MM.1S (cell line): Measurements from ENCODE around the gene GAB3.

ENCODE experiments used
- DNase-seq: peaks from one replicate; pipeline ENCODE4 v3.0.0-alpha.2; 2015
- H2AFZ ChIP-seq: fragments of 300-600 bp; sonication (generic); 2 replicates; pipeline ENCODE4 v1.6.0; 2016; ENCODE audit warnings: antibody characterized with exemption, low read length
- H3F3A ChIP-seq: fragments of 300-600 bp; sonication (generic); 2 replicates; pipeline ENCODE4 v1.6.1; 2016; ENCODE audit warnings: mild to moderate bottlenecking, antibody characterized with exemption, low read length, moderate library complexity, mixed read lengths; ENCODE audit not compliant: insufficient read depth
- H3K27ac ChIP-seq: fragments of 300-600 bp; sonication (generic); 2 replicates; pipeline ENCODE4 v1.5.1; 2016; ENCODE audit warnings: mild to moderate bottlenecking, low read length
- H3K27me3 ChIP-seq: fragments of 300-600 bp; sonication (generic); replicated peaks from 2 replicates; pipeline ENCODE4 v1.6.0; 2016; ENCODE audit warnings: low read length; ENCODE audit not compliant: insufficient read depth
- H3K36me3 ChIP-seq: fragments of 300-600 bp; sonication (generic); replicated peaks from 2 replicates; pipeline ENCODE4 v1.6.1; 2016; ENCODE audit warnings: mild to moderate bottlenecking, low read length, mixed read lengths; ENCODE audit not compliant: insufficient read depth
- H3K4me1 ChIP-seq: fragments of 300-600 bp; sonication (generic); 2 replicates; pipeline ENCODE4 v1.6.1; 2016; ENCODE audit warnings: low read length, mixed read lengths
- H3K4me2 ChIP-seq: fragments of 300-600 bp; sonication (generic); 2 replicates; pipeline ENCODE4 v1.6.0; 2016; ENCODE audit warnings: low read depth, low read length
- H3K4me3 ChIP-seq: fragments of 300-600 bp; sonication (generic); 2 replicates; pipeline ENCODE4 v1.5.1; 2016; ENCODE audit warnings: low read length, mixed read lengths
- H3K79me2 ChIP-seq: fragments of 300-600 bp; sonication (generic); 2 replicates; pipeline ENCODE4 v1.6.1; 2016; ENCODE audit warnings: mixed run types, low read length, mixed read lengths
- H3K9ac ChIP-seq: fragments of 300-600 bp; sonication (generic); 2 replicates; pipeline ENCODE4 v1.6.1; 2016; ENCODE audit warnings: low read length, mixed read lengths
- H3K9me2 ChIP-seq: fragments of 300-600 bp; sonication (generic); replicated peaks from 2 replicates; pipeline ENCODE4 v1.6.1; 2016; ENCODE audit warnings: mild to moderate bottlenecking, low read length, mixed read lengths; ENCODE audit not compliant: insufficient read depth
- H3K9me3 ChIP-seq: fragments of 300-600 bp; sonication (generic); replicated peaks from 2 replicates; pipeline ENCODE4 v1.6.1; 2016; ENCODE audit warnings: mild to moderate bottlenecking, low read length, mixed read lengths; ENCODE audit not compliant: insufficient read depth
- H4K20me1 ChIP-seq: fragments of 300-600 bp; sonication (generic); 2 replicates; pipeline ENCODE4 v1.6.1; 2016; ENCODE audit warnings: mild to moderate bottlenecking, low read length, moderate library complexity, mixed read lengths; ENCODE audit not compliant: insufficient read depth
- EZH2 ChIP-seq: fragments of 300-600 bp; sonication (generic); optimal IDR thresholded peaks from 2 replicates; pipeline ENCODE3; 2017; ENCODE audit warnings: low read depth, mild to moderate bottlenecking, antibody characterized with exemption, low read length, mixed read lengths
- EZH2phosphoT487 ChIP-seq: fragments of 300-600 bp; sonication (generic); IDR thresholded peaks from 2 replicates; pipeline ENCODE4 v1.6.1; 2018; ENCODE audit warnings: antibody characterized with exemption, low read length
- TF ChIP-seq, protein P1 (sequence below): fragments of 300-600 bp; sonication (generic); IDR thresholded peaks from 2 replicates; pipeline ENCODE4 v1.5.1; 2016; ENCODE audit warnings: antibody characterized with exemption, low read length, mixed read lengths

The GAB3 gene

GRCh38 chrX:154791467-154791866 is 40.6 kb upstream of the GAB3 start:
- H3K36me3 ChIP-seq = no peaks in the 10 kb centered on the region
- no peaks in the 10 kb centered on the region for H3K27me3 ChIP-seq
- no peak for DNase-seq
- no peak overlapping the region for H2AFZ ChIP-seq
- H3K9me3 ChIP-seq = no peaks in the 10 kb centered on the region
- H3K9ac ChIP-seq = no peak overlapping the region
- no peak overlapping the region for H3K4me3 ChIP-seq
- no peak overlapping the region for H3K4me2 ChIP-seq
- peaks cover 6% of the 10 kb centered on the region; the same call in 1 of the 2 replicates for H3K79me2 ChIP-seq
- H3K27ac ChIP-seq = no peak overlapping the region
- TF ChIP-seq EZH2 (no peak), EZH2phosphoT487 (no peak)
- TF ChIP-seq, protein P1, sequence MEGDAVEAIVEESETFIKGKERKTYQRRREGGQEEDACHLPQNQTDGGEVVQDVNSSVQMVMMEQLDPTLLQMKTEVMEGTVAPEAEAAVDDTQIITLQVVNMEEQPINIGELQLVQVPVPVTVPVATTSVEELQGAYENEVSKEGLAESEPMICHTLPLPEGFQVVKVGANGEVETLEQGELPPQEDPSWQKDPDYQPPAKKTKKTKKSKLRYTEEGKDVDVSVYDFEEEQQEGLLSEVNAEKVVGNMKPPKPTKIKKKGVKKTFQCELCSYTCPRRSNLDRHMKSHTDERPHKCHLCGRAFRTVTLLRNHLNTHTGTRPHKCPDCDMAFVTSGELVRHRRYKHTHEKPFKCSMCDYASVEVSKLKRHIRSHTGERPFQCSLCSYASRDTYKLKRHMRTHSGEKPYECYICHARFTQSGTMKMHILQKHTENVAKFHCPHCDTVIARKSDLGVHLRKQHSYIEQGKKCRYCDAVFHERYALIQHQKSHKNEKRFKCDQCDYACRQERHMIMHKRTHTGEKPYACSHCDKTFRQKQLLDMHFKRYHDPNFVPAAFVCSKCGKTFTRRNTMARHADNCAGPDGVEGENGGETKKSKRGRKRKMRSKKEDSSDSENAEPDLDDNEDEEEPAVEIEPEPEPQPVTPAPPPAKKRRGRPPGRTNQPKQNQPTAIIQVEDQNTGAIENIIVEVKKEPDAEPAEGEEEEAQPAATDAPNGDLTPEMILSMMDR = no peak
- no peaks in the 10 kb centered on the region for H3F3A ChIP-seq
- H4K20me1 ChIP-seq = no peaks in the 10 kb centered on the region
- H3K4me1 ChIP-seq = 0 out of 2 replicates have a peak, but pooled peaks cover 5% of the 10 kb centered on the region
- no peaks in the 10 kb centered on the region for H3K9me2 ChIP-seq

DNA sequence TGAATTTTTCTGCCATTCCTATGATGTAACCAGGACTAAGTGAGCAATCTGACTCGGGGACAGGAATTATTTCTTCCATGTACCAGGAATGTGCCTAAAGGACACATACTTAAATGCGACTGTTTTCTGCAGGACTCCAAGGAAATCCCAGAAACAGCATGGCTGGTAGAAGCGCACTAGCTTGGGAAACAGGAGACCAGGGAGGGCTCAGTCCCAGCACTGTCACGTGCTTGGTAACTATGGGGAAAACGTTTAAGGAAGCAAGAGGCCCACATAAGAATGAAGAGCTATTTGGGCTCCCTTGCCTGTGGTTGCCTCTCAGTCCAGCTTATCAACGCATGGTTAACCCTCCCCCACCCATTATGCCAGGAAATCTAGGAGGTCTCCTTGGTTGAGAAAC is 34.8 kb upstream of the GAB3 start:
- Histone ChIP-seq H4K20me1 (no peaks in the 10 kb centered on the region), H3K27ac (no peak overlapping the region), H2AFZ (no peak overlapping the region), H3K9ac (no peak overlapping the region), H3K4me3 (no peak overlapping the region), H3K4me1 (peaks cover 32% of the 10 kb centered on the region), H3K79me2 (no peaks in the 10 kb centered on the region), H3K27me3 (no peaks in the 10 kb centered on the region), H3K4me2 (peak overlapping the region; percentile 31), H3F3A (peaks cover 13% of the 10 kb centered on the region), H3K9me3 (no peaks in the 10 kb centered on the region), H3K9me2 (no peaks in the 10 kb centered on the region), H3K36me3 (no peaks in the 10 kb centered on the region)
- no peak for DNase-seq
- no peak for TF ChIP-seq EZH2
- TF ChIP-seq, protein P1 = no peak
- TF ChIP-seq EZH2phosphoT487 = no peak

GRCh38 chrX:154784149-154784995 is 33.5 kb upstream of the GAB3 start:
- Histone ChIP-seq H3K9me2 (no peaks in the 10 kb centered on the region), H3K36me3 (no peaks in the 10 kb centered on the region), H3F3A (peaks cover 13% of the 10 kb centered on the region), H3K4me1 (peaks cover 32% of the 10 kb centered on the region), H3K27me3 (no peaks in the 10 kb centered on the region), H4K20me1 (no peaks in the 10 kb centered on the region), H3K4me3 (peak overlapping the region; percentile 42; the same call in 1 of the 2 replicates), H3K9me3 (no peaks in the 10 kb centered on the region), H2AFZ (peak overlapping the region; percentile 30; the same call in 1 of the 2 replicates), H3K27ac (peak overlapping the region; percentile 76), H3K4me2 (peak overlapping the region; percentile 79), H3K9ac (no peak overlapping the region), H3K79me2 (no peaks in the 10 kb centered on the region)
- TF ChIP-seq EZH2 (no peak), EZH2phosphoT487 (no peak)
- TF ChIP-seq, protein P1 = no peak
- DNase-seq = no peak
